Activated CD4-positive, CD25-positive, alpha-beta regulatory T cell treated with anti-CD3 and anti-CD28 coated beads, Interleukin-2, amount 50 U/mL, for 16 hours (primary cell): ENCODE data around the gene ZNF611.
A peak's percentile ranks its signal among the peaks of the same experiment; 100 is the strongest.
"Not testable (repeated sequence)": the region's sequence is repeated elsewhere in the genome, so short reads cannot be mapped to it uniquely, and the experiment has no call there.

Experiments used
- DNase-seq: peaks from one replicate; pipeline ENCODE4 v3.0.0-alpha.2; 2020; ENCODE audit warnings: low read depth, low spot score

ZNF611 gene

GRCh38 chr19:52716522-52716921 is 18.3 kb downstream of the ZNF611 start:
- DNase-seq: no peak

- DNase-seq: not testable (repeated sequence)
Observed at GRCh38 chr19:52715902-52716301, 18.9 kb downstream of the ZNF611 start.

- DNase-seq: not testable (repeated sequence)
Observed at GRCh38 chr19:52715330-52715729, 19.5 kb downstream of the ZNF611 start.

GRCh38 chr19:52713051-52713450 is 21.8 kb downstream of the ZNF611 start:
- not testable (repeated sequence) for DNase-seq

- not testable (repeated sequence) for DNase-seq
Observed at GRCh38 chr19:52711661-52712060, 23.2 kb downstream of the ZNF611 start.

GRCh38 chr19:52710538-52710937 is 24.3 kb downstream of the ZNF611 start:
- no peak for DNase-seq

- not testable (repeated sequence) for DNase-seq
Observed at GRCh38 chr19:52705615-52706014, 29.2 kb downstream of the ZNF611 start.

- DNase-seq: no peak
Observed at GRCh38 chr19:52703917-52704316, 30.9 kb downstream of the ZNF611 start.

- DNase-seq: no peak
Observed at GRCh38 chr19:52700673-52701072, 34.2 kb downstream of the ZNF611 start.

- not testable (repeated sequence) for DNase-seq
Observed at GRCh38 chr19:52699555-52699954, 35.3 kb downstream of the ZNF611 start.

- no peak for DNase-seq
Observed at GRCh38 chr19:52695996-52696395, 38.8 kb downstream of the ZNF611 start.

GRCh38 chr19:52694921-52695320 is 39.9 kb downstream of the ZNF611 start:
- no peak for DNase-seq

- DNase-seq: not testable (repeated sequence)
Observed at GRCh38 chr19:52694281-52694680, 40.6 kb downstream of the ZNF611 start.

- DNase-seq: no peak
Observed at GRCh38 chr19:52692431-52693008, 42.3 kb downstream of the ZNF611 start.

- DNase-seq: no peak
Observed at GRCh38 chr19:52691737-52692136, 43.1 kb downstream of the ZNF611 start.

- DNase-seq: no peak
Observed at GRCh38 chr19:52691215-52691610, 43.6 kb downstream of the ZNF611 start.

GRCh38 chr19:52690369-52691214 is 44.3 kb downstream of the ZNF611 start:
- DNase-seq: peak; percentile 84

- no peak for DNase-seq
Observed at GRCh38 chr19:52689843-52690368, 44.9 kb downstream of the ZNF611 start.

- not testable (repeated sequence) for DNase-seq
Observed at GRCh38 chr19:52688925-52689796, 45.7 kb downstream of the ZNF611 start.

- DNase-seq: no peak
Observed at GRCh38 chr19:52688335-52688734, 46.5 kb downstream of the ZNF611 start.

GRCh38 chr19:52687684-52688083 is 47.2 kb downstream of the ZNF611 start:
- DNase-seq: no peak

- DNase-seq: no peak
Observed at GRCh38 chr19:52685811-52686210, 49.0 kb downstream of the ZNF611 start.
